Endometrial microvascular endothelial cells (primary cell): Measurements from ENCODE around the gene LRIG2. TPM values are rescaled to one million over a fixed set of nuclear protein-coding genes. Genes with fewer than 3 reads are reported as not detected.
"Not testable (repeated sequence)": the region's sequence is repeated elsewhere in the genome, so short reads cannot be mapped to it uniquely, and the experiment has no call there.

Experiments
- in situ Hi-C: cut with HindIII; loops from 2 replicates; pipeline ENCODE4 v1.10.0; 2017; ENCODE audit warnings: low sequenced_read_pairs, low pct_unique_long_range_greater_than_20kb; ENCODE audit errors: inconsistent ontology term
- total RNA-seq: library from RNA; depleted of rRNA; stranded (reverse); fragments of >200 nt; gene quantifications from one replicate; pipeline ENCODE4 v1.2.3, GENCODE V29; 2015; ENCODE audit errors: inconsistent ontology term

The LRIG2 gene, protein sequence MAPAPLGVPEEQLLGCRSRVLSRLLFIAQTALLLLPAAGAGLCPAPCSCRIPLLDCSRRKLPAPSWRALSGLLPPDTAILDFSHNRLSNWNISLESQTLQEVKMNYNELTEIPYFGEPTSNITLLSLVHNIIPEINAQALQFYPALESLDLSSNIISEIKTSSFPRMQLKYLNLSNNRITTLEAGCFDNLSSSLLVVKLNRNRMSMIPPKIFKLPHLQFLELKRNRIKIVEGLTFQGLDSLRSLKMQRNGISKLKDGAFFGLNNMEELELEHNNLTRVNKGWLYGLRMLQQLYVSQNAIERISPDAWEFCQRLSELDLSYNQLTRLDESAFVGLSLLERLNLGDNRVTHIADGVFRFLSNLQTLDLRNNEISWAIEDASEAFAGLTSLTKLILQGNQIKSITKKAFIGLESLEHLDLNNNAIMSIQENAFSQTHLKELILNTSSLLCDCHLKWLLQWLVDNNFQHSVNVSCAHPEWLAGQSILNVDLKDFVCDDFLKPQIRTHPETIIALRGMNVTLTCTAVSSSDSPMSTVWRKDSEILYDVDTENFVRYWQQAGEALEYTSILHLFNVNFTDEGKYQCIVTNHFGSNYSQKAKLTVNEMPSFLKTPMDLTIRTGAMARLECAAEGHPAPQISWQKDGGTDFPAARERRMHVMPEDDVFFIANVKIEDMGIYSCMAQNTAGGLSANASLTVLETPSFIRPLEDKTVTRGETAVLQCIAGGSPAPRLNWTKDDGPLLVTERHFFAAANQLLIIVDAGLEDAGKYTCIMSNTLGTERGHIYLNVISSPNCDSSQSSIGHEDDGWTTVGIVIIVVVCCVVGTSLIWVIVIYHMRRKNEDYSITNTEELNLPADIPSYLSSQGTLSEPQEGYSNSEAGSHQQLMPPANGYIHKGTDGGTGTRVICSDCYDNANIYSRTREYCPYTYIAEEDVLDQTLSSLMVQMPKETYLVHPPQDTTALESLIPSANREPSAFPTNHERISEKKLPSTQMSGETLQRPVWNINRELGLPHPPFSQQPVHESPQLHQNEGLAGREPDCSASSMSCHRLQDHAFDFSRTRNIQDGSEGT
- 4.7 TPM for total RNA-seq

DNA sequence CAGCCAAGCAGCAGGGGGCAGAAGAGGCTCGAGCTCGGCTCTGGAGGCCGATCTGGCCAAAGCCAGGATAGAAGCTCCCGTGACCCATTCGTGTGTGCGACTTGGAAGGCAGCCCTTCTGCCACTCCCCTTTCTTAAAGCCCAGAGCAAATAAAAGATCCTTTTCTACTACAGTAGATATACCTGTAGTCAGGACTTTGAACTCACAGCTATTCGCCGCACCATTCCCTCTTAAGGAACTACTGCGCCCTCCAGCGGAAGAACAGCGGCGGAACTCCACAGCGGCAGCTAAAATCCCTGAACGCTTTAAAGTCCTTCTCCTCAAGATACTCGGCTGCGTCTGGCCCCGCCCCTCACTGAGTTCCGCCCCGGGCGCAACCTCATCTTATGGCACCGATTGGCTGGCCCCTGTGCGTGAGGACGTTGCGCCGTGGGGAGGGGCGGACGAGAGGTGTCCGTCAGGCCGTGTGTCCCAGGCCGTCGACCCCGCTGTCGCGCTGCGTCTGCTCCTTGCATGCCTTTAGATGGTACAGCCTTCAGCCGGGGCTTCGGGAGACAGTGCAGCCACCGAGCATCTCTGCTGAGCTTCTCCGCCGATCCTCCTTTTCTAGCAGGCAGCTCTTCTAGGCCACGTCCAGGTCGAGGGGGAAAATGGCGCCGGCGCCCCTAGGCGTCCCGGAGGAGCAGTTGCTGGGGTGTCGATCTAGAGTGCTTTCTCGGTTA is at the start of gene LRIG2:
Gene LRIG2 (plus strand): TSS at position 442 of the 722 bp plus-strand sequence. CDS start 209 bp downstream, at position 651.
- in situ Hi-C loops: no loop called here

DNA sequence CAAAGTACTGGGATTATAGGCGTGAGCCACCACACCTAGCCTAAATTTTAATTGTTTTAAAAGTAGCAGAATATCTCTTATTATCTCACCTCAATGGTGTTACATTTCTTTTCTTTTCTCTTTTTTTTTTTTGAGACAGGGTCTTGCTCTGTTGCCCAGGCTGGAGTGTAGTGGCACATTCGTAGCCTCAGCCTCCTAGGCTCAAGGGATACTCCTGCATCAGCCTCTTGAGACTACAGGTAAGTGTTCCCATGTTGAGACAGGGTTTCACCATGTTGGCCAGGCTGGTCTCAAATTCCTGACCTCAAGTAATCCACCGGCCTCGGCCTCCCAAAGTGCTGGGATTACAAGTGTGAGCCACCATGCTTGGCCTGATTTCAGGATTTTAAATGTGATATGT is 49.7 kb upstream of the LRIG2 start:
- in situ Hi-C loops: not testable (repeated sequence)

DNA sequence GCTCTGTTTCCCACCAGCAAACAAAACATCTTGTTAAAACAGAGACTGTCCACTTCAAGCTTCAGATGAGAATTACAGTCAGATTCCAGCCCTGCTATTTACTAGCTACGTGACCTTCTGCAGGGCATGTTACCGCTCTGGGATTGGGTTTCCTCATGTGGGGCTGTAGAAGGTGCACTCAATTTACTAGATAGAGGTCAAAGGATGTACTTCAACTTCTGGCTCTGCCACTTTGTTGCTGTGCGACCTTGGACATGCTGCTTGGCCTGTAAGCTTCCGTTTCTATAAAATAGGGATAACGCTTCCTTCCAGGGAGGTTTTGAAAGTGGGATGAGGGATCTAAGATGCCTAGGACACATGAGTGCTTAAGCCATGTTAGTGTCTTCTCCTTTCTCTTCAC is 46.0 kb upstream of the LRIG2 start:
- in situ Hi-C loops: no loop called here

DNA sequence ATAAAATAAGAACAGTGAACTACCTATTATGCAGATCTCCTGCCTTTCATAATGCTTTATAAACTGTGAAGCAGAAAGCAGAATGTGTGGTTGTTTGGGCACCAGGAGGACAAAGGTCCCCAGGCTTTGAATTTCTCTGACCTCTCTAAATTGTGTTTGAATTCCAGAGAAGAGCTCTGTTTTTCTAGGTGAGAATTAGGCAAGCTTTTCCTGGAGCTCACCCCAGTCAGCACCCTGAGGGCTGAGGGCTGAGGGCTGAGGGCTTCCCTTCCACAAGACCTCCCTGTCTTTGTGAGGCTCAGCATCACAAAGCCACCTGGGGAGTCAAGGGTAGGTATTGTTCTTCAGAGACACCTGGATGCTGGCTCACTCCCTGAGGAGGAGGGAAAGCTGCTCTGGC is 45.5 kb upstream of the LRIG2 start:
- in situ Hi-C loops: no loop called here

DNA sequence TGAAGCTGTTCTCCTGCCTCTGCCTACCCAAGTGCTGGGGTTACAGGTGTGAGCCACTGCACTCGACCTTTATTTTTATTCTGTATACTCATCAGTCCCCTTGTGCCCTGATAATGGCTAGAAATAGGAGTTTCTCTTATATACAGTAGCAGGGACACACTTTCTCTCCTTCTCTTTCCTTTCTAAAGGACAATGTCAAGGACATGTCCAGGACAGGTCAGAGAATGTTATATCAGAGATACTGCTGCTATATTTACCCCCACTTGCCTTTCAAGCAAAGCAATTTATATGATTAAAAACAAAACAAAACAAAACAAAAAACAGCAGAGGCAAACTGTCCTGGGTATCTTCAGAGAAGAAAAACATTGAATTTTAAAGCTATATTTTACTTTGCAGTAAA is 43.2 kb upstream of the LRIG2 start:
- in situ Hi-C loops: no loop called here

DNA sequence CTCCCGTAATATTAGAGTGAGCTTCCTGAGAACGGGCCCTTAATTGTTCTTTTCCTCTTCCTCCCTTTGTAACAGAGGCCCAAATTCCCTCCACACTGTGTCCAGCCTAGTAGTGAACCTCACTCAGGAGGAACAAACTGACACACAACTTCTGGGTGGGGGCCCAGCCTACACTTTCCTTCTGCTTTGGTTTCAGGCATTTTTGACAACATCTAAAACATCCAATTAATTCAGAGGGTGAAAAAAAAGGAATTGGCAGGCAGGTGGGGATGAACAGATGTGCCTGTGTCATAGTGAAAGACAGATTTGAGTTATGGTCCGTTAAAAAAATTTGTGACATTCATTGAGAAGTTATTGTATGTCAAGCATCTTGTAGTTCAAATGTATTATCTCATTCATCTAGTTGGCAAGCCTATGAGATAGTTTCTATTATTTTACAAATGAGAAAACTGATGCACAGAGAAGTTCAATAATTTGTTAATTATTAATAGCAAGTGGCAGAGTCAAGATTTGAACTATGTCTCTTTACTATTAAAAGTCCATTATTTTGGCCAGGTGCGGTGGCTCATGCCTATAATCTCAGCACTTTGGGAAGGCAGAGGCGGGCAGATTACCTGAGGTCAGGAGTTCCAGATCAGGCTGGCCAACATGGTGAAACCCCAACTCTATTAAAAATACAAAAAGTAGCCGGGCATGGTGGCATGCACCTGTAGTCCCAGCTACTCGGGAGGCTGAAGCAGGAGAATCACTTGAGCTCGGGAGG is 41.6 kb upstream of the LRIG2 start:
- in situ Hi-C loops: no loop called here

DNA sequence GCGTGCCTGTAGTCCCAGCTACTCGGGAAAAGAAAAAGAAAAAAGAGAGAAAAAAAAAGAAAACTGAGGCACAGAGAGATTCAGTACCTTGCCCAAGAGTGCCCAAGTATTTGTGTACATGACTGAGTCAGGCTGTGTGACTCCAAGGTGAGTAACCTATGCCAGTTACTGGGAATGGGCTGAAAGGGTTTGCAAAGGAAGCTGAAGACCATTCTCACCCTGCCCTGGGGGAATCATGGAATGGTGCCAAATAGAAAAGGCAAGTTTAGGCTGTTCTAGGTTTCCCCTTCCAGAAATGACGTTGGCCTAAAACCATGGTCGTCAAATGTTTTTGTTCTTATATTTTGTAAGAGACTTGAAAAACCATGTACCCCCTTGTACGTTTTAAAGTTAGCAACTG is 37.9 kb upstream of the LRIG2 start:
- in situ Hi-C loops: no loop called here

DNA sequence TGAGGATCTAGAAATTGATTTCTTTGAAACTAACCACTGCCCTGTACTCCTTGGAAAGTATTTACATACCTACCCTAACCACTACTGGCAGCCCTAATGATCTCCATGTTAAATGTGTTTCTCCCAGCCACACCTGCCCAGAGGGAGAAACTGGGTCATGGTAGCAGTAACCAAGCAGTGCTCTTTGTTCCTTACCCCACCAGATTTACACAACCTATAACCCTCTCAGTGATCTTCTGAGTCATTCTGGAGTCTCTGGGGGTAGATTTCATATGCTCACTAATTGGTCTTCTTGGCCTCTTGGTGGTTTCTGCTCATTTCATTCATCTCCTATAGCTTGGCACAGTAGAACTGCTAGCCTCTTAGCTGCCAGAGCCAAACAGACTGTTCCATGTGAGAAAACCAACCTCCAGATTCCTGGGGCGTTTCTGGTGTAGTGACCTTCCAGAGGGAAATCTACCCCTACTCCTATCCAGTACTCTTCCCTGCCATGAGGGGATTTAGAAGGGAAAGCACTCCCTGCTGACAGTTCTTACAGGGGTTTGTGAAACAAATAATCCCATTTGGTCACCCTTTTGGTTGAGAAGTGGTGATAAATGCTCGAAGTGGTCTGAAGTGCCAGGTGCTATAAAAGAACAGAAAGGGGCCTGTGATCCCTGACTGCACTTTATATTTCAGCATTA is 36.2 kb upstream of the LRIG2 start:
- in situ Hi-C loops: no loop called here

DNA sequence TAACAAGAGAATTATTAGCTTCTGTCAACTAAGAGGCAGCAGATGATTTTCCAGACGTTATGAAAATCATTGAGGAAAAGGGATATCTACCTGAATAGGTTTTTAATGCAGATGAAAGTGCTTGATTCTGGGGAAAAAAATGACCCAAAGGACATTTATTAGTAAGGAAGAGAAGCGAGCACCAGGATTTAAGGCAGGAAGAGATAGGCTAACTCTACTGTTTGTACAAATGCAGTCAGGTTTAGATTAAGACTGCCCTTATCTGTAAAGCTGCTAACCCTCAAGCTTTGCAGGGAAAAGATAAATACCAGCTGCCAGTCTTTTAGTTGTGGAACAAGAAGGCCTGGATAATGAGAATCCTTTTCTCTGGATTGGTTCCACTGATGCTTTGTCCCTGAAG is 33.0 kb upstream of the LRIG2 start:
- in situ Hi-C loops: loop anchor here (10.0 kb wide), 1 partner anchor 325 kb away; the partner anchor contains the start of gene PPM1J

DNA sequence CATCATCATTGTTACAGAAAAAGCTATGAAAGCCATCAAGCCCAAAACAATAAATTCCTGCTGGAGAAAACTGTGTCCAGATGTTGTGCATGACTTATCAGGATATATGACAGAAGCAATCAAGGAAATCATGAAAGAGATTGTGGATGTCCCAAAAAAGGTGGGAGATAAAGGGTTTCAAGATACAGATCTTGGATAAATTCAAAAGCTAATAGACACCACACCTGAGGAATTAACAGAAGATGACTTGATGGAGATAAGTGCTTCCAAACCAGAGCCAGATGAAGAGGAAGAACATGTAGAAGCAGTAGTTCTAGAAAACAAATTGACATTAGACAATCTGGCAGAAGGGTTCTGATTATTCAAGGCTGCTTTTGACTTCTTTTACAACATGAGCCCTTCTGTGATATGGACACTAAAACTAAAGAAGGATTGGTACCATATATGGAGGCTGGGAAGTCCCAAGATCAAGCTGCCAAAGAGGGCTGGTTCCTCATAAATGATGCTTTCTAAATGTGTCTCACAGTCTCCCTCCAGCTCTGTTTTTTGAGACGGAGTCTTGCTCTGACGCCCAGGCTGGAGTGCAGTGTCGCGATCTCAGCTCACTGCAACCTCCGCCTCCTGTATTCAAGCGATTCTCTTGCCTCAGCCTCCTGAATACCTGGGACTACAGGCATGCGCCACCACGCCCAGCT is 32.1 kb upstream of the LRIG2 start:
- in situ Hi-C loops: loop anchor here (10.0 kb wide), 1 partner anchor 326 kb away; the partner anchor contains the start of gene PPM1J

DNA sequence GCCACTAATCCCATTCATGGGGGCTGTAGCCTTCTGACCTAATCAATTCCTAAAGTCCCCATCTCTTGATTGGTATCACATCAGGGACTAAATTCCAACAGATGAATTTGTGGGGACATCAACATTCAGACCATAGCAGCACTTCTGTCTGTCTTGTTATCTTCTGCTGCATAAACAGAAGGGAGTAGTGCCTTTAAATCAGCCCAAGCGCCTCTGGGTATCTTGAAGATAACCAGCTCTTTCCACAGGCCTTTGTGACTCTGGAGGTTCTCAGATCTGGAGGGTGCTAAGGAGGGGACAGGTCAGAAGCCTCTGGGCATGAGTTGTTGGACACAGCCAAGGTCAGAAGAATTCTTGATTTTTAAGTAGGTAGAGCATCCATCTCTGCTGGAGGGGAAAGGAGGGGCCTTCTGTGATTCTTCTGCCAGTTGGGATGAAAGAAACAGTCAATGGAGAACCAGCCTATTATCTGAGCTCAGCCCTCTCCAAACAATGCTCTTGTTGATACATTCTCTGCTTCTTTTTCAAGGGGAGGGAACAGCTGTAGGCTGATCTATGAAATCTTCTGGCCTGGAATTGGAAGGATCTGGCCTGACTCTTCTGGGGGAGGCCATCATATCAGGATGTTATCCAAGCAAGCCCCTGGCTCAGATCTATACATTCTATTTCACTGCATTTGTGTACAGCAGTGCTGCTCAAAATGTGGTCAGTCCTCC is 31.3 kb upstream of the LRIG2 start:
- in situ Hi-C loops: loop anchor here (10.0 kb wide), 1 partner anchor 327 kb away; the partner anchor contains the start of gene PPM1J

DNA sequence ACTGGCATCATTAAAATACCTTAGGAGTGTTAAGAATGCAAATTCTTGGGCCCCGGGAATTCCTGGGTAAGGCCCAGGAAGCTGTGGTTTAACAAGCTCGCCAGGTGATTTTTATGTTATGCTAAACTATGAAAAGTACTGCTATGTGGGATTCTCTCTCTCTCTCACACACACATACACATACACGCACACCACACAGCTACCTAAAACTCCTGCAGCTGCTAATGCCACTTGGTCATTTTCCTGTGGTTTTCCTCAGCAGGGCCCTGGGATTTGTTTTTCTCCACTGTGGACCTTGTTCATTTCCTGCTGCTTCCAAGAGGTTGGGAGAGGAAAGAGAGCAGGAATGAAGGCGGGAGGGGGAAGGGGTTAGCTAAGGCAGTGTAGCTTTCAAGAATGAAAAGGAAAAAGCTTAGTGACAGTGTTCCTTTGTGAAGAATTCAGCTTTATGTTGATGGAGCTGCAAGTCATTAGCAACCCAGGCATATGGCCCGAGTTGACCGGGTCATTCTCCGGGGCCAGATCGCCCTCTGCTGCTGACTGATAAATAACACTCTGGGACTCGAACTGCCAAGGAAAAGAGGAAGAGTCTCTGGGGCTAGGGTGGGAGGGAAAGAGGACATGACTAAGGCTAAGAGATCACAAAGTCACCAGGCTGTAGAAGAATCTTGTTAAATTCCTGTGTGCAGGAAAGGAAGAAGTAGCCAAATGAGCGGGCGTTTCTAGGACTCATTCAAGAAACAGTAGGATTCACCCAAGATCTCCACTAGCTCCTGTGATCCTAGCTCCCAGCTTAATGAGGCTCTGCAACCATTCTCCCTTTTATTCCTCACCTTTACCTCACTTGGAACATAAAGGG is 30.5 kb upstream of the LRIG2 start:
- in situ Hi-C loops: loop anchor here (10.0 kb wide), 1 partner anchor 328 kb away; the partner anchor contains the start of gene PPM1J

DNA sequence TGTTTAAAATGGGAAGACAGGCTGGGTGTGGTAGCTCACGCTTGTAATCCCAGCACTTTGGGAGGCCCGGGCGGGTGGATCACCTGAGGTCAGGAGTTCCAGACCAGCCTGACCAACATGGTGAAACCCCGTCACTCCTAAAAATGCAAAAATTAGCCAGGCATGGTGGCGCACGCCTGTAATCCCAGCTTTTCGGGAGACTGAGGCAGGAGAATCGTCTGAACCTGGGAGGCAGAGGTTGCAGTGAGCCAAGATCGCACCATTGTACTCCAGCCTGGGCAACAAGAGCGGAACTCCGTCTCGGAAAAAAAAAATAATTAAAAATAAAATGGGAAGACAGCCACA is 29.9 kb upstream of the LRIG2 start:
- in situ Hi-C loops: loop anchor here (10.0 kb wide), 1 partner anchor 328 kb away; the partner anchor contains the start of gene PPM1J

DNA sequence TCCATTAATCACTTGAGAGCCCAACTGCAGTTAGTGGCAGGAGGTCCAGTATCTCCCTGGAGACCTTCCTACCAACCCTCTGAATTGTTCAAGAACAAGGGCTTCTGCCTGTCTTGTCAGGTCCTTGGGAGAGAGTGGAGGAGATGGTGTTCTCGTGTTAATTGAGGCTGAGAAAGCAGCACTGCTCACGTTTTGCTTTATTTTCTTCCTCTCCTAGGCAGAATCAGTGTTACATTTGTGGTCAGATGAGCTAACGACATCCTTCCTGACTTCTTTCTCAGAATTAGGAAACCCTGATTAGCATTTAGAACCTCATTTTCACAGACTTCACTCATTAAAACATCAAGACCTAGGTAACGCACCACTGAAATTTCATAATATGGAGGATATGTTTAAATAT is 26.4 kb upstream of the LRIG2 start:
- in situ Hi-C loops: loop anchor here (10.0 kb wide), 1 partner anchor 332 kb away; the partner anchor contains the start of gene PPM1J

DNA sequence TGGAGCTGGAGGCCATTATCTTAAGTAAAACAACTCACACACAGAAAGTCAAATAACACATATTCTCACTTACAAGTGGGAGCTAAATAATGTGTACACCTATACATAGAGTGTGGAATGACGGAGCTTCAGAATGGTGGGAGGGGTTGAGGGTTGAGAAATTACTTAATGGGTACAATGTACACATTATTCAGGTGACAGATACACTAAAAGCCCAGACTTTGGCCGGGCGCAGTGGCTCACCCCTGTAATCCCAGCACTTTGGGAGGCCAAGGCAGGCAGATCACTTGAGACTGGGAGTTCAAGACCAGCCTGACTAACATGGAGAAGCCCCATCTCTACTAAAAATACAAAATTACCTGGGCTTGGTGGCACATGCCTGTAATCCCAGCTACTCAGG is 24.9 kb upstream of the LRIG2 start:
- in situ Hi-C loops: loop anchor here (10.0 kb wide), 1 partner anchor 333 kb away; the partner anchor contains the start of gene PPM1J
